B cell (primary cell): Measurements from ENCODE around the gene DLG2. TPM values are rescaled to one million over a fixed set of nuclear protein-coding genes. Genes with fewer than 3 reads are reported as not detected.

Experiments used
- ATAC-seq: fragments of 200-7000 bp; cut with Tn5 transposase; one replicate; pipeline ENCODE4 v1.10.0; 2021; ENCODE audit warnings: low read depth, mild to moderate bottlenecking, moderate number of reproducible peaks, moderate library complexity
- CTCF ChIA-PET: fragments of 350-600 bp; sonication (Branson Sonifier 250); formaldehyde crosslinking; loops from one replicate; lab custom pipeline; 2021; ENCODE audit warnings: antibody characterized with exemption, inconsistent platforms; lab: Charles Lee
- POLR2A ChIA-PET: fragments of 350-600 bp; sonication (Branson Sonifier 250); formaldehyde crosslinking; loops from one replicate; lab custom pipeline; 2021; ENCODE audit warnings: antibody characterized with exemption; lab: Charles Lee
- DNase-seq: peaks from one replicate; pipeline ENCODE4 v3.0.0; 2013
- H2AFZ ChIP-seq: 2 replicates; pipeline ENCODE4 v1.6.1; 2012; ENCODE audit warnings: mild to moderate bottlenecking, low read depth, low read length; ENCODE audit not compliant: insufficient read depth, poor library complexity, severe bottlenecking
- H3K27ac ChIP-seq, 2 donors: 1 replicate in 1 of 2; 2 replicates in 1 of 2; pipeline ENCODE4 v1.5.1; 2012 to 2013; ENCODE audit warnings: low read length in 2 of 2, mild to moderate bottlenecking in 2 of 2, moderate library complexity in 1 of 2
- H3K27me3 ChIP-seq, 4 experiments: fragments of 200-600 bp in 1 of 4; sonication (generic) in 1 of 4; replicated peaks in 1 of 4; 1 replicate in 2 of 4; 2 replicates in 2 of 4; pipeline versions ENCODE4 v1.6.1 to v1.7.0; 2013 to 2016; ENCODE audit warnings: low read length in 3 of 4, mild to moderate bottlenecking in 2 of 4, mixed read lengths in 1 of 4, moderate library complexity in 1 of 4; ENCODE audit not compliant: insufficient read depth in 4 of 4, control insufficient read depth in 3 of 4; ENCODE audit errors: control extremely low read depth in 1 of 4
- H3K36me3 ChIP-seq, 2 experiments: replicated peaks in 1 of 2; 1 replicate in 1 of 2; 2 replicates in 1 of 2; pipeline versions ENCODE4 v1.6.1 to v1.7.1; 2013; ENCODE audit warnings: low read length in 1 of 2; ENCODE audit not compliant: insufficient read depth in 2 of 2, control insufficient read depth in 1 of 2; ENCODE audit errors: control extremely low read depth in 1 of 2, extremely low read depth in 1 of 2
- H3K4me1 ChIP-seq, 2 donors: fragments of 200-600 bp in 1 of 2; sonication (generic) in 1 of 2; 1 replicate in 1 of 2; 2 replicates in 1 of 2; pipeline versions ENCODE4 v1.5.1 to v1.6.1; 2013 to 2017; ENCODE audit warnings: low read length in 2 of 2; ENCODE audit not compliant: control insufficient read depth in 2 of 2, insufficient read depth in 2 of 2
- H3K4me2 ChIP-seq: replicated peaks from 2 replicates; pipeline ENCODE3; 2012; ENCODE audit warnings: mild to moderate bottlenecking, low read depth, low read length; ENCODE audit not compliant: poor library complexity, severe bottlenecking
- H3K4me3 ChIP-seq, 5 experiments: fragments of 200-600 bp in 1 of 5; sonication (generic) in 1 of 5; 1 replicate in 3 of 5; 2 replicates in 2 of 5; pipeline versions ENCODE4 v1.5.1 to v1.7.0; 2011 to 2016; ENCODE audit warnings: low read length in 4 of 5, mild to moderate bottlenecking in 4 of 5, low read depth in 2 of 5, control low read depth in 1 of 5, moderate library complexity in 1 of 5; ENCODE audit not compliant: insufficient read depth in 1 of 5; ENCODE audit errors: control extremely low read depth in 1 of 5, extremely low read depth in 1 of 5
- H3K79me2 ChIP-seq: fragments of 200-600 bp; sonication (generic); one replicate; pipeline ENCODE4 v1.6.0; 2016; ENCODE audit warnings: low read length; ENCODE audit not compliant: control insufficient read depth, insufficient read depth
- H3K9ac ChIP-seq: fragments of 200-600 bp; sonication (generic); 2 replicates; pipeline ENCODE4 v1.6.1; 2017; ENCODE audit warnings: mild to moderate bottlenecking, low read length, moderate library complexity
- H3K9me3 ChIP-seq, 3 donors: one replicate each; pipeline versions ENCODE4 v1.6.1 to v1.7.1; 2013; ENCODE audit warnings: low read length in 2 of 3; ENCODE audit not compliant: control insufficient read depth in 2 of 3, insufficient read depth in 1 of 3; ENCODE audit errors: control extremely low read depth in 1 of 3
- H4K20me1 ChIP-seq: 2 replicates; pipeline ENCODE4 v1.6.0; 2012; ENCODE audit warnings: mild to moderate bottlenecking, low read length; ENCODE audit not compliant: insufficient read depth, control insufficient read depth, poor library complexity, severe bottlenecking
- H3K27ac Mint-ChIP-seq: one replicate; pipeline ENCODE4 v1.8.0; 2021; ENCODE audit warnings: mixed read lengths
- H3K27me3 Mint-ChIP-seq: one replicate; pipeline ENCODE4 v1.8.0; 2021; ENCODE audit warnings: mixed read lengths
- H3K4me1 Mint-ChIP-seq: one replicate; pipeline ENCODE4 v1.8.0; 2021; ENCODE audit warnings: mixed read lengths
- H3K4me3 Mint-ChIP-seq: one replicate; pipeline ENCODE4 v1.8.0; 2021; ENCODE audit warnings: mixed read lengths
- H3K9me3 Mint-ChIP-seq: one replicate; pipeline ENCODE4 v1.8.0; 2022; ENCODE audit warnings: mixed read lengths; ENCODE audit not compliant: insufficient read depth
- EZH2 ChIP-seq: IDR thresholded peaks from 2 replicates; pipeline ENCODE4 v1.6.1; 2012; ENCODE audit warnings: borderline replicate concordance, low read depth, mild to moderate bottlenecking, moderate library complexity, low read length; ENCODE audit not compliant: insufficient read depth, poor library complexity, severe bottlenecking
- WGBS: methylation state at CpG from one replicate; pipeline ENCODE4 v1.1.5; 2013; ENCODE audit warnings: missing lambda C conversion rate; ENCODE audit not compliant: insufficient coverage; 5-methylcytosine and 5-hydroxymethylcytosine counted together
- intact Hi-C: fragments of 100-400 bp; cut with micrococcal nuclease; formaldehyde crosslinking; loops from one replicate; pipeline ENCODE4 v1.10.0; 2022
- polyA plus RNA-seq: library from polyadenylated mRNA; depleted of rRNA; stranded (reverse); fragments of >200 nt; gene quantifications from 2 replicates; pipeline ENCODE4 v1.2.3, GENCODE V29; 2012
- total RNA-seq, 2 donors: library from RNA; stranded (reverse); fragments of 120-200 nt in 1 of 2; gene quantifications; 1 replicate in 1 of 2; 2 replicates in 1 of 2; pipeline versions ENCODE4 v1.2.3 to v1.2.4, GENCODE V29; 2013 to 2022
- TF ChIP-seq, protein P1 (sequence below): fragments of 200-600 bp; IDR thresholded peaks from one replicate; pipeline ENCODE4 v1.8.0; 2022; ENCODE audit warnings: antibody characterized with exemption, mild to moderate bottlenecking

Gene DLG2
- total and polyA plus RNA-seq, 2 donors (not counting 1 experiment from before 2014, with no cell fraction given) = 0.54 to 5.4 TPM

DNA sequence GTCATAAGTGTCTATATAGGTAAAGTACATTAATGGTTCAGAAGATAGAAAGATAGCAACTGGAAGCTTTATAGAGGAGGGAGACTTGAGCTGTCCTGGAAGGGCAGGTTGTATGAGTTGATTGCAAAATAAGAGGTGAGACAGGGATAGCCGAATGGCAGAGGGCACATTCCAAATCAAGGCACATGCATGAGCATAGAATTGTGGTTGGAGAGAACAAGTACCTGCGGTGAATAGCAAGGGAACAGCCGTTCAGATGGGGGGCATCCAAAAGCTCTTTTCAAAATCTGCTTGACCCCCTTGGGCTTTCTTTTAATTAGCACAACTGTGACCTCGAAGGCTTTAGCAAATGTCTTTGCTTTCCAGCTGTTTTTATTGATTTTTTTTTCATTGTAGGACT lies 1868.0 kb downstream of the DLG2 start:
- no peaks in the 10 kb centered on the region for H3K4me1 Mint-ChIP-seq
- H3K27me3 Mint-ChIP-seq = no peaks in the 10 kb centered on the region
- WGBS = 83% methylated on average over 3 of the region's 4 CpGs

DNA sequence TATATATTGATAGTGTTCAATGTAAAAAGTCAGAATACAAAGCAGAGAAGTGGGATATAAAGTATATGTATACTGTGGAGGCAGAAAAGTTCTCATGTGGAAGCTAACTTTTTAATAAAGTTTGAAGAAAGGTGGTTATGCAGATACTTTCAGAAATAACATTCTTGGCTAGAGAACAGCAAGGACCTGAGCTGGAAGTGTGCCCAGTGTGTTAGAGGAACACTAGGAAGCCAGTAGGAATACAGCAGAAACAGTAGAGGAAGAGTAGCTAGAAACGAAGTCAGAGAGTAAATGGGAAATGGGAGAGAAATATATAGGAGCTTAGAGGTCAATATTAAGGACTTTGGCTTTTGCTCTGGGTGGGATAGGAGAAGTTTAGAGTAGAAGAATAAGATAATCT lies 1876.1 kb downstream of the DLG2 start:
- H2AFZ ChIP-seq = no peak overlapping the region
- H3K4me1 ChIP-seq = no peaks in the 10 kb centered on the region
- no peaks in the 10 kb centered on the region for H3K4me1 Mint-ChIP-seq
- H3K27me3 ChIP-seq = no peaks in the 10 kb centered on the region
- H3K4me2 ChIP-seq = no peak overlapping the region
- H3K79me2 ChIP-seq = no peaks in the 10 kb centered on the region
- TF ChIP-seq, protein P1, sequence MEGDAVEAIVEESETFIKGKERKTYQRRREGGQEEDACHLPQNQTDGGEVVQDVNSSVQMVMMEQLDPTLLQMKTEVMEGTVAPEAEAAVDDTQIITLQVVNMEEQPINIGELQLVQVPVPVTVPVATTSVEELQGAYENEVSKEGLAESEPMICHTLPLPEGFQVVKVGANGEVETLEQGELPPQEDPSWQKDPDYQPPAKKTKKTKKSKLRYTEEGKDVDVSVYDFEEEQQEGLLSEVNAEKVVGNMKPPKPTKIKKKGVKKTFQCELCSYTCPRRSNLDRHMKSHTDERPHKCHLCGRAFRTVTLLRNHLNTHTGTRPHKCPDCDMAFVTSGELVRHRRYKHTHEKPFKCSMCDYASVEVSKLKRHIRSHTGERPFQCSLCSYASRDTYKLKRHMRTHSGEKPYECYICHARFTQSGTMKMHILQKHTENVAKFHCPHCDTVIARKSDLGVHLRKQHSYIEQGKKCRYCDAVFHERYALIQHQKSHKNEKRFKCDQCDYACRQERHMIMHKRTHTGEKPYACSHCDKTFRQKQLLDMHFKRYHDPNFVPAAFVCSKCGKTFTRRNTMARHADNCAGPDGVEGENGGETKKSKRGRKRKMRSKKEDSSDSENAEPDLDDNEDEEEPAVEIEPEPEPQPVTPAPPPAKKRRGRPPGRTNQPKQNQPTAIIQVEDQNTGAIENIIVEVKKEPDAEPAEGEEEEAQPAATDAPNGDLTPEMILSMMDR = no peak
- no peak for TF ChIP-seq EZH2
- no peaks in the 10 kb centered on the region for H3K9me3 Mint-ChIP-seq
- H3K4me3 Mint-ChIP-seq = no peak overlapping the region
- CTCF ChIA-PET = no interaction called here
- no peaks in the 10 kb centered on the region for H4K20me1 ChIP-seq
- no peak overlapping the region for H3K27ac ChIP-seq
- DNase-seq (no peak), ATAC-seq (no peak)
- H3K9ac ChIP-seq = no peak overlapping the region
- H3K36me3 ChIP-seq = no peaks in the 10 kb centered on the region
- H3K4me3 ChIP-seq = no peak overlapping the region
- peaks cover 20% of the 10 kb centered on the region for H3K27me3 Mint-ChIP-seq
- no peaks in the 10 kb centered on the region for H3K9me3 ChIP-seq
- POLR2A ChIA-PET = no interaction called here
- no peak overlapping the region for H3K27ac Mint-ChIP-seq
- 86% methylated on average over 1 of the region's 1 CpG for WGBS
- intact Hi-C loops = no loop called here

More for the DNA sequence above, 1868.0 kb downstream of the DLG2 start:
- Mint-ChIP-seq H3K27ac (no peak overlapping the region), H3K9me3 (no peaks in the 10 kb centered on the region), H3K4me3 (no peak overlapping the region)
- Histone ChIP-seq H3K27ac (no peak overlapping the region), H3K4me2 (no peak overlapping the region), H3K9ac (no peak overlapping the region), H3K4me3 (no peak overlapping the region), H3K27me3 (no peaks in the 10 kb centered on the region), H4K20me1 (no peaks in the 10 kb centered on the region), H3K9me3 (no peaks in the 10 kb centered on the region), H3K4me1 (no peaks in the 10 kb centered on the region), H3K36me3 (no peaks in the 10 kb centered on the region), H3K79me2 (no peaks in the 10 kb centered on the region), H2AFZ (no peak overlapping the region)
- ChIA-PET POLR2A (no interaction called here), CTCF (no interaction called here)
- ATAC-seq (no peak), DNase-seq (no peak)
- intact Hi-C loops = no loop called here
- no peak for TF ChIP-seq EZH2
- TF ChIP-seq, protein P1 = no peak
